Erythroblast (primary cell): ENCODE data around the gene NNMT.

Source experiments
- GATA1 ChIP-seq: IDR thresholded peaks from 2 replicates; pipeline ENCODE4 v1.6.1; 2011; ENCODE audit warnings: low read depth, mild to moderate bottlenecking, control low read depth, low read length, moderate library complexity
- POLR2A ChIP-seq: IDR thresholded peaks from 2 replicates; pipeline ENCODE4 v1.6.1; 2011; ENCODE audit warnings: mild to moderate bottlenecking, low read length

DNA sequence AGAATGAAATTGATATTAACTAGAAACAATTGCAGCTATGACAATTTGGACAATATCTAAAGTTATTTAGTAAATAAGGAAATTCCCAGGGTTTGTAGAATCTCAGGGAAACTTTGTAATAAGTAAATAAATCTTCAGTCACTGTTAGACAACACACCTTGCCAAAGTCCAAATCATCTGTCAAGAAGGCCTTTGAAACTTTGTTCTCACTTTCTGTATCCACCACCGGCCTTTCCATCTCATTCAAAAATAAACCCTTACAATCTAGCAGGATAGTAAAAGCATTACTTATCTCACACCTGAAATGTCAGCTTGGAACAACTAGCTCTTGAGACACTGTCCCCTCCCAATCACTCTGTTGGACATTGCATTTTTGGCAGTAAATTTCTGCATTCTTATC lies 7.9 kb downstream of the NNMT start:
- TF ChIP-seq POLR2A, result no peak
- TF ChIP-seq GATA1, result no peak
